CD14-positive monocyte (primary cell): Measurements from ENCODE around the gene SPTBN5. TPM values are rescaled to one million over a fixed set of nuclear protein-coding genes. Genes with fewer than 3 reads are reported as not detected.

ENCODE experiments used
- DNase-seq, 3 donors: peaks; one replicate each; pipeline ENCODE4 v3.0.0-alpha.2; 2011 to 2022
- H2AFZ ChIP-seq: 2 replicates; pipeline ENCODE4 v1.6.0; 2012; ENCODE audit warnings: mild to moderate bottlenecking, low read depth, low read length, inconsistent platforms; ENCODE audit not compliant: insufficient read depth, poor library complexity, severe bottlenecking
- H3K27ac ChIP-seq, 2 donors: 1 replicate in 1 of 2; 2 replicates in 1 of 2; pipeline ENCODE4 v1.5.1; 2012 to 2013; ENCODE audit warnings: low read length in 2 of 2, control low read depth in 1 of 2, inconsistent platforms in 1 of 2, low read depth in 1 of 2, mild to moderate bottlenecking in 1 of 2
- H3K27me3 ChIP-seq, 2 donors: one replicate each; pipeline versions ENCODE4 v1.6.0 to v1.6.1; 2011 to 2013; ENCODE audit warnings: low read length in 2 of 2; ENCODE audit not compliant: control insufficient read depth in 2 of 2, insufficient read depth in 2 of 2
- H3K36me3 ChIP-seq, 2 donors: replicated peaks in 1 of 2; 1 replicate in 1 of 2; 2 replicates in 1 of 2; pipeline versions ENCODE4 v1.5.1 to v1.6.1; 2012 to 2013; ENCODE audit warnings: low read length in 2 of 2, control low read depth in 1 of 2, inconsistent platforms in 1 of 2, mild to moderate bottlenecking in 1 of 2; ENCODE audit not compliant: insufficient read depth in 2 of 2, control insufficient read depth in 1 of 2
- H3K4me1 ChIP-seq, 2 donors: 1 replicate in 1 of 2; 2 replicates in 1 of 2; pipeline versions ENCODE4 v1.5.1 to v1.6.1; 2012 to 2013; ENCODE audit warnings: low read length in 2 of 2, control low read depth in 1 of 2, inconsistent platforms in 1 of 2, mild to moderate bottlenecking in 1 of 2, moderate library complexity in 1 of 2; ENCODE audit not compliant: insufficient read depth in 2 of 2, control insufficient read depth in 1 of 2
- H3K4me2 ChIP-seq: replicated peaks from 2 replicates; pipeline ENCODE3; 2012; ENCODE audit warnings: low read length, moderate library complexity, mild to moderate bottlenecking; ENCODE audit not compliant: poor library complexity, severe bottlenecking; ENCODE audit errors: extremely low read depth
- H3K4me3 ChIP-seq, 3 experiments: fragments of 200-600 bp in 1 of 3; sonication (generic) in 1 of 3; replicated peaks in 1 of 3; 1 replicate in 2 of 3; 2 replicates in 1 of 3; pipeline ENCODE4 v1.5.1; 2011 to 2013; ENCODE audit warnings: low read length in 3 of 3, mild to moderate bottlenecking in 3 of 3, control low read depth in 2 of 3, low read depth in 2 of 3, inconsistent platforms in 1 of 3, moderate library complexity in 1 of 3
- H3K79me2 ChIP-seq: 2 replicates; pipeline ENCODE4 v1.6.0; 2012; ENCODE audit warnings: mild to moderate bottlenecking, control low read depth, inconsistent platforms, low read length, moderate library complexity; ENCODE audit not compliant: insufficient read depth
- H3K9ac ChIP-seq: 2 replicates; pipeline ENCODE4 v1.6.0; 2017; ENCODE audit warnings: low read length, mild to moderate bottlenecking; ENCODE audit not compliant: insufficient read depth, poor library complexity, severe bottlenecking
- H3K9me3 ChIP-seq, 2 donors: replicated peaks in 1 of 2; 1 replicate in 1 of 2; 2 replicates in 1 of 2; pipeline versions ENCODE4 v1.5.1 to v1.6.1; 2012 to 2013; ENCODE audit warnings: low read length in 2 of 2, control low read depth in 1 of 2; ENCODE audit not compliant: control insufficient read depth in 1 of 2, insufficient read depth in 1 of 2
- H4K20me1 ChIP-seq: 2 replicates; pipeline ENCODE4 v1.6.0; 2012; ENCODE audit warnings: mild to moderate bottlenecking, low read length, control low read depth, moderate library complexity; ENCODE audit not compliant: insufficient read depth
- H3K27ac Mint-ChIP-seq, 7 donors: one replicate each; pipeline ENCODE4 v1.8.0; 2020; ENCODE audit warnings: mild to moderate bottlenecking in 7 of 7, mixed read lengths in 7 of 7, moderate library complexity in 6 of 7, inconsistent platforms in 2 of 7
- H3K27me3 Mint-ChIP-seq, 3 donors: one replicate each; pipeline ENCODE4 v1.8.0; 2021 to 2022; ENCODE audit warnings: low read depth in 3 of 3, mild to moderate bottlenecking in 3 of 3, mixed read lengths in 3 of 3, moderate library complexity in 3 of 3, inconsistent platforms in 1 of 3
- H3K36me3 Mint-ChIP-seq, 2 donors: one replicate each; pipeline ENCODE4 v1.8.0; 2020; ENCODE audit warnings: mixed read lengths in 2 of 2, inconsistent platforms in 1 of 2, mild to moderate bottlenecking in 1 of 2
- H3K4me1 Mint-ChIP-seq: one replicate; pipeline ENCODE4 v1.8.0; 2020; ENCODE audit warnings: mild to moderate bottlenecking, mixed read lengths
- H3K4me3 Mint-ChIP-seq, 2 donors: one replicate each; pipeline ENCODE4 v1.8.0; 2020; ENCODE audit warnings: mild to moderate bottlenecking in 2 of 2, mixed read lengths in 2 of 2, moderate library complexity in 1 of 2
- H3K9me3 Mint-ChIP-seq, 7 donors: one replicate each; pipeline ENCODE4 v1.8.0; 2020 to 2022; ENCODE audit warnings: mixed read lengths in 7 of 7, mild to moderate bottlenecking in 6 of 7, moderate library complexity in 6 of 7, inconsistent platforms in 2 of 7
- WGBS: methylation state at CpG from one replicate; pipeline ENCODE4 v1.1.5; 2013; ENCODE audit warnings: missing lambda C conversion rate; ENCODE audit not compliant: insufficient coverage; 5-methylcytosine and 5-hydroxymethylcytosine counted together
- intact Hi-C, 2 donors: fragments of 100-400 bp; cut with micrococcal nuclease; formaldehyde crosslinking; loops; one replicate each; pipeline versions ENCODE4 v1.15.0 to v1.15.1; 2023
- polyA plus RNA-seq, 3 donors: library from polyadenylated mRNA; depleted of rRNA in 1 of 3; unstranded in 2 of 3; stranded (reverse) in 1 of 3; fragments of 300-500 nt in 2 of 3; fragments of >200 nt in 1 of 3; fragmentation: Illumina TruSeq in 2 of 3; gene quantifications; 1 replicate in 2 of 3; 2 replicates in 1 of 3; pipeline ENCODE4 v1.2.3, GENCODE V29; 2012 to 2021
- TF ChIP-seq, protein P1 (sequence below): fragments of 200-600 bp; IDR thresholded peaks from one replicate; pipeline ENCODE4 v1.8.0; 2022; ENCODE audit warnings: antibody characterized with exemption, mild to moderate bottlenecking

Gene SPTBN5
- polyA plus RNA-seq, 3 donors = 0.29 TPM; not detected in 2

DNA sequence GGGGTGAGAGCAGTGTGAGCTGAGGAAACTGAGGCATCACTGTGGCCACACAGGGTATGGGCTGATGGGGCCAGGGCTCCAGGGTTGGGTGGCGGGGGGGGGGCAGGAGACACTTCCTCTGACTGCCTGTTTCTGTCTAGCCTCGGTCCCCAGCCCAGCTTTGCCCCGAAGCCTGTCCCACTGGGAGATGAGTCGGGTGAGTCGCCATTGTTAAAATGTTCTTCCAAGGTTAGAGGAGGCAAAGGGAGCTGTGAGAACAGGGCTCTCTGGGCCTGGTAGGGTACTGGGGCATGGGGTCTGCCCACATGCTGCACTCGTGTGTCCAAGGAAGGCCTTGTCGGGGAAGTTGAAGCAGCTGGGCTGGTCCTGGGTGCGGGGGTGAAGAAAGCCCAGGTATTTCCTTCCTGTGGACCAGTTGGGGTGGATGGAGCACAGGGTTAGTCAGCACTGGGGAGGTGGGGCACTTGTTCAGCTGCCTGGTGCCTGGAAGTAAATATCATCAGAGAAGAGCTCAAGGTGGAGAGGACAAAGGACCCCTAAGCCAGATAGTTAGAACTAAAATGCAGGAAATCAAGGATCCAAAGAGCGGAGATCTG lies 74.3 kb downstream of the SPTBN5 start:
- Histone ChIP-seq H3K4me1 (no peaks in the 10 kb centered on the region), H3K9ac (no peak overlapping the region), H3K4me3 (no peak overlapping the region), H4K20me1 (no peaks in the 10 kb centered on the region), H3K4me2 (no peak overlapping the region), H2AFZ (no peak overlapping the region), H3K27me3 (no peaks in the 10 kb centered on the region), H3K79me2 (no peaks in the 10 kb centered on the region), H3K36me3 (peaks cover 67 to 100% of the 10 kb centered on the region in 2 donors), H3K9me3 (no peaks in the 10 kb centered on the region), H3K27ac (no peak overlapping the region)
- peaks cover 0 to 2% (median 1%) of the 10 kb centered on the region in 3 donors for H3K27me3 Mint-ChIP-seq
- DNase-seq = no peak
- H3K4me1 Mint-ChIP-seq = no peaks in the 10 kb centered on the region
- TF ChIP-seq, protein P1, sequence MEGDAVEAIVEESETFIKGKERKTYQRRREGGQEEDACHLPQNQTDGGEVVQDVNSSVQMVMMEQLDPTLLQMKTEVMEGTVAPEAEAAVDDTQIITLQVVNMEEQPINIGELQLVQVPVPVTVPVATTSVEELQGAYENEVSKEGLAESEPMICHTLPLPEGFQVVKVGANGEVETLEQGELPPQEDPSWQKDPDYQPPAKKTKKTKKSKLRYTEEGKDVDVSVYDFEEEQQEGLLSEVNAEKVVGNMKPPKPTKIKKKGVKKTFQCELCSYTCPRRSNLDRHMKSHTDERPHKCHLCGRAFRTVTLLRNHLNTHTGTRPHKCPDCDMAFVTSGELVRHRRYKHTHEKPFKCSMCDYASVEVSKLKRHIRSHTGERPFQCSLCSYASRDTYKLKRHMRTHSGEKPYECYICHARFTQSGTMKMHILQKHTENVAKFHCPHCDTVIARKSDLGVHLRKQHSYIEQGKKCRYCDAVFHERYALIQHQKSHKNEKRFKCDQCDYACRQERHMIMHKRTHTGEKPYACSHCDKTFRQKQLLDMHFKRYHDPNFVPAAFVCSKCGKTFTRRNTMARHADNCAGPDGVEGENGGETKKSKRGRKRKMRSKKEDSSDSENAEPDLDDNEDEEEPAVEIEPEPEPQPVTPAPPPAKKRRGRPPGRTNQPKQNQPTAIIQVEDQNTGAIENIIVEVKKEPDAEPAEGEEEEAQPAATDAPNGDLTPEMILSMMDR = no peak
- peaks cover 84 to 95% of the 10 kb centered on the region in 2 donors for H3K36me3 Mint-ChIP-seq
- H3K4me3 Mint-ChIP-seq = no peak overlapping the region
- intact Hi-C loops = loop anchor here (10.0 kb wide), 2 partner anchors 85 to 125 kb away; no protein-coding TSS in a partner anchor
- H3K9me3 Mint-ChIP-seq = no peaks in the 10 kb centered on the region
- H3K27ac Mint-ChIP-seq = peak overlapping the region in 2 of 7 donors; percentile 44 to 67
- 82% methylated on average over 6 of the region's 9 CpGs for WGBS

DNA sequence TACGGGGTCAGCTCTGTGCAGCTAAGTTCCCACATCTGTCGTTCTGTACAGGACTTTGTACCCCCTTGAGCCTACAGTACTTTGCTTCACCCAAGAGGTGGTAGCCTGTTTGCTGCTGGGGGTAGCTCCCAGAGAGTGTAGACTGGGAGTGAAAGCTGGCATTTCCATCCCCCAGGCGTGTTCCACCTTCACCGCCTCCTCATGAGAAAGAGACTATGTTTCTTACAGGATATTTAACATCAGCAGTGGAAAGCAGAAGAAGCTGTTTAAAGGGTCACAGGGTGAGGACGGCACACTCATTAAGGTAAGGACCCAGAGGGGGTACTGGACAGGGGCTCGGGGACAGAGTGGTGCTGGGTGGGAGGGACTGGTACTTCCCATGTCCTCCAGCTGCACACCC lies 76.1 kb downstream of the SPTBN5 start:
- H4K20me1 ChIP-seq = no peaks in the 10 kb centered on the region
- H3K27me3 ChIP-seq = no peaks in the 10 kb centered on the region
- WGBS = 92% methylated on average over 2 of the region's 6 CpGs
- H2AFZ ChIP-seq = no peak overlapping the region
- Mint-ChIP-seq H3K4me1 (no peaks in the 10 kb centered on the region), H3K4me3 (no peak overlapping the region), H3K27ac (peak overlapping the region in 1 of 7 donors; percentile 21), H3K9me3 (peaks cover 0 to 1% (median 0%) of the 10 kb centered on the region in 7 donors), H3K27me3 (peaks cover 0 to 1% (median 0%) of the 10 kb centered on the region in 3 donors), H3K36me3 (peaks cover 84 to 95% of the 10 kb centered on the region in 2 donors)
- H3K4me1 ChIP-seq = no peaks in the 10 kb centered on the region
- intact Hi-C loops = loop anchor here in 1 of 2 donors (10.0 kb wide), 1 partner anchor 123 kb away; no protein-coding TSS in a partner anchor
- H3K36me3 ChIP-seq = peaks cover 59 to 100% of the 10 kb centered on the region in 2 donors
- H3K9ac ChIP-seq = no peak overlapping the region
- no peak overlapping the region for H3K4me3 ChIP-seq
- DNase-seq = no peak
- TF ChIP-seq, protein P1 = no peak
- H3K79me2 ChIP-seq = no peaks in the 10 kb centered on the region
- H3K4me2 ChIP-seq = no peak overlapping the region
- no peaks in the 10 kb centered on the region for H3K9me3 ChIP-seq
- no peak overlapping the region for H3K27ac ChIP-seq
